ENCODE results near the gene ESRRG. TPM values are rescaled to one million over a fixed set of nuclear protein-coding genes. Genes with fewer than 3 reads are reported as not detected.
A peak's percentile ranks its signal among the peaks of the same experiment; 100 is the strongest.

ESRRG gene
- polyA plus RNA-seq, 4 donors = 2.4 to 9.5 (median 5.2) TPM

- Histone ChIP-seq H3K9me3 (ENCODE audit: control insufficient read depth in 2 of 2, insufficient read depth in 1 of 2, low read depth in 1 of 2, low read length in 1 of 2) (peaks cover 0 to 6% of the 10 kb centered on the region in 2 donors), H3K4me3 (ENCODE audit: low read depth in 1 of 3, low read length in 3 of 3) (no peak overlapping the region), H3K27me3 (ENCODE audit: control insufficient read depth in 3 of 3, insufficient read depth in 3 of 3, low read length in 3 of 3) (no peaks in the 10 kb centered on the region), H3K36me3 (ENCODE audit: control insufficient read depth in 3 of 3, insufficient read depth in 2 of 3, low read depth in 1 of 3, low read length in 3 of 3) (no peaks in the 10 kb centered on the region), H3K27ac (ENCODE audit: low read depth in 1 of 3, low read length in 2 of 3) (no peak overlapping the region), H3K4me1 (ENCODE audit: control insufficient read depth in 3 of 3, insufficient read depth in 2 of 3, low read depth in 1 of 3, low read length in 2 of 3) (no peaks in the 10 kb centered on the region)
- no peak for FAIRE-seq
- no peak for DNase-seq
Observed at GRCh38 chr1:216587715-216588114, 135.5 kb downstream of the ESRRG start.

- Histone ChIP-seq H3K36me3 (ENCODE audit: control insufficient read depth in 3 of 3, insufficient read depth in 2 of 3, low read depth in 1 of 3, low read length in 3 of 3) (no peaks in the 10 kb centered on the region), H3K27ac (ENCODE audit: low read depth in 1 of 3, low read length in 2 of 3) (no peak overlapping the region), H3K9me3 (ENCODE audit: control insufficient read depth in 2 of 2, insufficient read depth in 1 of 2, low read depth in 1 of 2, low read length in 1 of 2) (peaks cover 0 to 6% of the 10 kb centered on the region in 2 donors), H3K4me1 (ENCODE audit: control insufficient read depth in 3 of 3, insufficient read depth in 2 of 3, low read depth in 1 of 3, low read length in 2 of 3) (no peaks in the 10 kb centered on the region), H3K27me3 (ENCODE audit: control insufficient read depth in 3 of 3, insufficient read depth in 3 of 3, low read length in 3 of 3) (no peaks in the 10 kb centered on the region), H3K4me3 (ENCODE audit: low read depth in 1 of 3, low read length in 3 of 3) (no peak overlapping the region)
- FAIRE-seq = no peak
- WGBS, 3 donors = 74 to 98% (median 88%) methylated on average over 2 of the region's 2 CpGs
- DNase-seq = no peak
Observed at GRCh38 chr1:216582151-216582550, 141.1 kb downstream of the ESRRG start.

- Histone ChIP-seq H3K9me3 (ENCODE audit: control insufficient read depth in 2 of 2, insufficient read depth in 1 of 2, low read depth in 1 of 2, low read length in 1 of 2) (peaks cover 0 to 6% of the 10 kb centered on the region in 2 donors), H3K4me1 (ENCODE audit: control insufficient read depth in 3 of 3, insufficient read depth in 2 of 3, low read depth in 1 of 3, low read length in 2 of 3) (no peaks in the 10 kb centered on the region), H3K36me3 (ENCODE audit: control insufficient read depth in 3 of 3, insufficient read depth in 2 of 3, low read depth in 1 of 3, low read length in 3 of 3) (no peaks in the 10 kb centered on the region), H3K4me3 (ENCODE audit: low read depth in 1 of 3, low read length in 3 of 3) (no peak overlapping the region), H3K27me3 (ENCODE audit: control insufficient read depth in 3 of 3, insufficient read depth in 3 of 3, low read length in 3 of 3) (no peaks in the 10 kb centered on the region), H3K27ac (ENCODE audit: low read depth in 1 of 3, low read length in 2 of 3) (no peak overlapping the region)
- WGBS, 3 donors = 37 to 60% (median 51%) methylated on average over 2 of the region's 2 CpGs
- DNase-seq = peak in 1 of 2 donors; percentile 12
- no peak for FAIRE-seq
Observed at GRCh38 chr1:216580538-216581057, 142.6 kb downstream of the ESRRG start.

- no peaks in the 10 kb centered on the region for H3K36me3 ChIP-seq (ENCODE audit: control insufficient read depth in 3 of 3, insufficient read depth in 2 of 3, low read depth in 1 of 3, low read length in 3 of 3)
- no peak overlapping the region for H3K4me3 ChIP-seq (ENCODE audit: low read depth in 1 of 3, low read length in 3 of 3)
- WGBS, 3 donors = 22 to 47% (median 37%) methylated on average over 4 of the region's 4 CpGs
- no peaks in the 10 kb centered on the region for H3K9me3 ChIP-seq (ENCODE audit: control insufficient read depth in 2 of 2, insufficient read depth in 1 of 2, low read depth in 1 of 2, low read length in 1 of 2)
- no peak overlapping the region for H3K27ac ChIP-seq (ENCODE audit: low read depth in 1 of 3, low read length in 2 of 3)
- no peaks in the 10 kb centered on the region for H3K4me1 ChIP-seq (ENCODE audit: control insufficient read depth in 3 of 3, insufficient read depth in 2 of 3, low read depth in 1 of 3, low read length in 2 of 3)
- FAIRE-seq (no peak), DNase-seq (no peak)
- no peaks in the 10 kb centered on the region for H3K27me3 ChIP-seq (ENCODE audit: control insufficient read depth in 3 of 3, insufficient read depth in 3 of 3, low read length in 3 of 3)
Observed at GRCh38 chr1:216576234-216576937, 146.8 kb downstream of the ESRRG start.

- no peak overlapping the region for H3K27ac ChIP-seq (ENCODE audit: low read depth in 1 of 3, low read length in 2 of 3)
- no peaks in the 10 kb centered on the region for H3K9me3 ChIP-seq (ENCODE audit: control insufficient read depth in 2 of 2, insufficient read depth in 1 of 2, low read depth in 1 of 2, low read length in 1 of 2)
- H3K27me3 ChIP-seq (ENCODE audit: control insufficient read depth in 3 of 3, insufficient read depth in 3 of 3, low read length in 3 of 3) = no peaks in the 10 kb centered on the region
- 40 to 84% (median 49%) methylated on average over 3 of the region's 3 CpGs for WGBS, 3 donors
- H3K36me3 ChIP-seq (ENCODE audit: control insufficient read depth in 3 of 3, insufficient read depth in 2 of 3, low read depth in 1 of 3, low read length in 3 of 3) = peaks cover 0 to 3% (median 2%) of the 10 kb centered on the region in 3 donors
- no peaks in the 10 kb centered on the region for H3K4me1 ChIP-seq (ENCODE audit: control insufficient read depth in 3 of 3, insufficient read depth in 2 of 3, low read depth in 1 of 3, low read length in 2 of 3)
- DNase-seq (peak; percentile 7 to 14), FAIRE-seq (no peak)
- no peak overlapping the region for H3K4me3 ChIP-seq (ENCODE audit: low read depth in 1 of 3, low read length in 3 of 3)
Observed at GRCh38 chr1:216566641-216567205, 156.5 kb downstream of the ESRRG start.

GRCh38 chr1:216563087-216563486 lies 160.1 kb downstream of the ESRRG start:
- Histone ChIP-seq H3K9me3 (ENCODE audit: control insufficient read depth in 2 of 2, insufficient read depth in 1 of 2, low read depth in 1 of 2, low read length in 1 of 2) (no peaks in the 10 kb centered on the region), H3K36me3 (ENCODE audit: control insufficient read depth in 3 of 3, insufficient read depth in 2 of 3, low read depth in 1 of 3, low read length in 3 of 3) (peaks cover 0 to 3% (median 2%) of the 10 kb centered on the region in 3 donors), H3K4me1 (ENCODE audit: control insufficient read depth in 3 of 3, insufficient read depth in 2 of 3, low read depth in 1 of 3, low read length in 2 of 3) (no peaks in the 10 kb centered on the region), H3K4me3 (ENCODE audit: low read depth in 1 of 3, low read length in 3 of 3) (no peak overlapping the region), H3K27me3 (ENCODE audit: control insufficient read depth in 3 of 3, insufficient read depth in 3 of 3, low read length in 3 of 3) (no peaks in the 10 kb centered on the region), H3K27ac (ENCODE audit: low read depth in 1 of 3, low read length in 2 of 3) (no peak overlapping the region)
- FAIRE-seq (no peak), DNase-seq (no peak)
- 89 to 96% (median 94%) methylated on average over 8 of the region's 8 CpGs for WGBS, 3 donors

GRCh38 chr1:216562383-216562782 lies 160.8 kb downstream of the ESRRG start:
- H3K4me1 ChIP-seq (ENCODE audit: control insufficient read depth in 3 of 3, insufficient read depth in 2 of 3, low read depth in 1 of 3, low read length in 2 of 3) = no peaks in the 10 kb centered on the region
- H3K4me3 ChIP-seq (ENCODE audit: low read depth in 1 of 3, low read length in 3 of 3) = no peak overlapping the region
- no peak overlapping the region for H3K27ac ChIP-seq (ENCODE audit: low read depth in 1 of 3, low read length in 2 of 3)
- H3K36me3 ChIP-seq (ENCODE audit: control insufficient read depth in 3 of 3, insufficient read depth in 2 of 3, low read depth in 1 of 3, low read length in 3 of 3) = peaks cover 0 to 2% (median 0%) of the 10 kb centered on the region in 3 donors
- no peak for DNase-seq
- no peaks in the 10 kb centered on the region for H3K9me3 ChIP-seq (ENCODE audit: control insufficient read depth in 2 of 2, insufficient read depth in 1 of 2, low read depth in 1 of 2, low read length in 1 of 2)
- H3K27me3 ChIP-seq (ENCODE audit: control insufficient read depth in 3 of 3, insufficient read depth in 3 of 3, low read length in 3 of 3) = no peaks in the 10 kb centered on the region
- 67 to 83% (median 72%) methylated on average over 3 of the region's 3 CpGs for WGBS, 3 donors
- no peak for FAIRE-seq

GRCh38 chr1:216560527-216560926 lies 162.7 kb downstream of the ESRRG start:
- Histone ChIP-seq H3K9me3 (ENCODE audit: control insufficient read depth in 2 of 2, insufficient read depth in 1 of 2, low read depth in 1 of 2, low read length in 1 of 2) (no peaks in the 10 kb centered on the region), H3K27ac (ENCODE audit: low read depth in 1 of 3, low read length in 2 of 3) (no peak overlapping the region), H3K36me3 (ENCODE audit: control insufficient read depth in 3 of 3, insufficient read depth in 2 of 3, low read depth in 1 of 3, low read length in 3 of 3) (no peaks in the 10 kb centered on the region), H3K4me1 (ENCODE audit: control insufficient read depth in 3 of 3, insufficient read depth in 2 of 3, low read depth in 1 of 3, low read length in 2 of 3) (no peaks in the 10 kb centered on the region), H3K27me3 (ENCODE audit: control insufficient read depth in 3 of 3, insufficient read depth in 3 of 3, low read length in 3 of 3) (no peaks in the 10 kb centered on the region), H3K4me3 (ENCODE audit: low read depth in 1 of 3, low read length in 3 of 3) (no peak overlapping the region)
- peak; percentile 25 to 54 for DNase-seq
- no peak for FAIRE-seq
- 31 to 81% (median 55%) methylated on average over 11 of the region's 11 CpGs for WGBS, 3 donors
